Stimulated activated CD4-positive, alpha-beta T cell treated with anti-CD3 and anti-CD28 coated beads, TNF-alpha, amount 100 ng/mL, for 24 hours (primary cell): Measurements from ENCODE around the gene MEF2D.

ENCODE experiments used
- DNase-seq, 3 experiments: peaks; one replicate each; pipeline ENCODE4 v3.0.0-alpha.2; 2020; ENCODE audit warnings: low read depth in 3 of 3

Gene MEF2D

DNA sequence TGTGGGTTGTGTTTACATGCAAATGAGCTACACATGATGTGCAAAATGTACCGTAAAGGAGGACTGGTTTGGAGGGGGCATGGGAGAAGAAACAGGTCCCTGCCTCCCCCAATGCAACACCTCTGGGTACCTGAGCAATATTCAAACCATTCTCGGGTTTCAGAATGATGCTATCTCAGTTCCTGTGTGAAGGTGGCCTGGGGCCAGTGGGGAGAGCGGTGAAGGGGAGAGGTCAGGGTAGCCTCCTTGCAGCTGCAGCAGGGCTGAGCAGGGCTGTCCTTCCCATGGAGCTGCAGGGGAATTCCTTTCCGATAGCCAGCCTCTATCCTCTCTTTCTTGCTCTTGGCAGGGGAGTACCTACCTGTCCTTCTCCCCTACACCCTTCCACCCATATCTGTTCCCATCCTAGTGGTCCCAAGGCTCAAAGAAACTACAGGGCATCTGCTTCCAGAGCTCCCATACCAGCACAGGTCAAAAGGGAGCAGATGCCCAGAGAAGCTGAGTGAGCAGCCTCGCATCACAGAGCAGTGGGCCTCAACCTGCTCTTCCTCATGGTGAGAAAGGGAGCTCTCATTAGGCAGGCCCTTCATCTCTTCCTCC is 11.9 kb downstream of the MEF2D start:
- DNase-seq: peak in 1 of 3 experiments; percentile 39

DNA sequence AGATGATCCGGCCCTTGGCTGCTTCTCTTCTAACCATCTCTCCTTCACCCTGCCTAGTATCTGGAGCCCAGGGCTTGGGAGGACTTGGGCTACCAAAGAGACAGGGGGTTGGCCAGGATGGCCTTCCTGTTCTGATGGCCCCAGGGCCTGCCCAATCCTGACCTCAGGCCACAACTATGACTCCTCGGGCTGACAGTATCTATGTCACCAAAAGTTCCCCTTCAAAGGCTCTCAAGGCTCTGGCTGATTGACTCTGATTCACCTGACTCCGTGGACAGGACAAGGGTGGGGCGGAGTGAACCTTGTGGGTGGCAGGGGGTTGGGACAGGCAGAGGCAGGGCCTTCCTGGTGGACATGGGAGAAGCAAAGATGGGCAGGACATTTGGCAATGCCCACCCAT is 12.7 kb downstream of the MEF2D start:
- no peak for DNase-seq

DNA sequence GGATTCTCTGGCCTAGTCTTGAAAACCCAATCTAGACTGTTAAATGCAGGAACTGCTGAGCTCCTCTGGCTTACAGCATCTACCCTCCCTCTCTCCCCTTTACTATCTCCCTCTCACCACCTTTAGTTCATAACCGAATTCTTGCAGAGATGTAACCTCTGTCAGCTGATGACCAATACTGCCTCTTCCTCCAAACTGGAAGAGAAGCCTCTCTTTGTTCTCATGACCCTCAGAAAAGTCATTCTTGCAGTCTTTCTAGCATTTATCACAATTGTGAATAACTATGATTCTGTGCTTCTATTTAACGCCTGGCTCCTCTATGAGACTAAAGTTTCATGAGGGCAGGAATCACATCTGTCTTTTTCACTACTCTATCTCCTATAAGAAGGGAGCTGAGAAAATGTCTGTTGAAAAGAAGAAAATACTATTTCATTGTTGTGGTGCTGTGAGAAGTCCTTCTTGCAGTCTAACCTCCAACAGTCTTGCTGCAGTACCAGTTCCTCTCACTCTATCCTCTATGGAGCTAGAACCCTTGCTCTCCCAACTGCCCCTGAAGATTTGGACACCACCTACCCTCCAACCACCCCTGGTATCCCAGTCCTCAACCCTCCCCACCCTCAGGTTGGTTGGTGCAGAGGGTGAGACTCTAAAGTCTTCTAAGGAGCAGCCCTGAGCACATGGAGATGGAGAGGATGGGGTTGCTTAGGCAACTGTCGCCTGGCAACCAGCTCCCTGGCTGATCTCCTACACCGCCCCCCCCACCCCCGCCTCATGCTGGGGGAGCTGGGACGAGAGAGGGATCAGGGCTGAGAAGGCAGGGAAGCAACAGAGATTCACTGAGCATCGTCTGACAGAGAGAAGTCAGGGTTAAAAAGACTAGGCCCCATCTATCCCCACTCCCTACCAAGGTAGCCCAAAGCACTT is 13.9 kb downstream of the MEF2D start:
- no peak for DNase-seq

DNA sequence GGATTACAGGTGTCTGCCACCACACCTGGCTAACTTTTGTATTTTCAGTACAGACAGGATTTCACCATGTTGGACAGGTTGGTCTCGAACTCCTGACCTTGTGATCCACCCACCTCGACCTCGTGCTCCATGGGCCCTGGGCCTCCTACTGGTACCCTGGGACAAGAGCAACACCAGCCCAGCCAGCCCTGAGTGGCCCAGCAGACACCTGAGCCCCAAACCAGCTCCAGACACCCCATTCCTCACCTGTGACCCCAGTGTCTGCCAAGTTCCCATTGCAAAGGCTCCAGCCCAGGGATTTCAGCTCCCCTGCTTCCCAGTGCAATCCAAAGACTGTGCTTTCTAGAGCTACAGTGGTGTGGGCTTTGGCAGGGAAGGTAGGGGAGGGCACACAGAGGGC is 14.6 kb downstream of the MEF2D start:
- no peak for DNase-seq

DNA sequence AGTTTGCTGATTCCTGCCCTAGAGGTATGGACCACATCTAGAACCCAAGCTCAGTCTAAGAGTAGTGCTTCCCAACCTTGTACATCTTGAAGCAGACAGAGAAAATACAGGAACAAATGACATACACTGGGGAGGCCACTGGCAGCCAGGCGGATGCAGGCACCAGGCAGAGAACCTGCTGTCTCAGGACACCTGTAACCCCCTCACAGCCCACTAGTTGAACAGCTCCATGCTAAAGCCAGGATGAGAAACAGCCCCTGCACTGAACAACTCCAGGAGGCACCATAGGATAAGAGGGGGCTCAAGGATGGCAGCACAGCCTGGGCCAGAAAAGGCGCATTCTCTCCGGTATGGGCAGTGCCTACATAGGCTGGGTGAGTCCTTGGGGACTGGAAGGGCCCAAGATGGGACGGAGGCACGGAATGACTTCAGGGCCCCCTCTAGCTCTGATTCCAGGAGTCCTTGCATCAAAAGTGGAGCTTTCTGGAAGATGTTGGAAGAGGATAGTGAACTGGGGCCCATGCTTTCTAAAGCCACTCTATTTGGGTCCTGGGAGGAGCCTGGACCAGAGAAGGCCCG is 16.0 kb downstream of the MEF2D start:
- DNase-seq: no peak

DNA sequence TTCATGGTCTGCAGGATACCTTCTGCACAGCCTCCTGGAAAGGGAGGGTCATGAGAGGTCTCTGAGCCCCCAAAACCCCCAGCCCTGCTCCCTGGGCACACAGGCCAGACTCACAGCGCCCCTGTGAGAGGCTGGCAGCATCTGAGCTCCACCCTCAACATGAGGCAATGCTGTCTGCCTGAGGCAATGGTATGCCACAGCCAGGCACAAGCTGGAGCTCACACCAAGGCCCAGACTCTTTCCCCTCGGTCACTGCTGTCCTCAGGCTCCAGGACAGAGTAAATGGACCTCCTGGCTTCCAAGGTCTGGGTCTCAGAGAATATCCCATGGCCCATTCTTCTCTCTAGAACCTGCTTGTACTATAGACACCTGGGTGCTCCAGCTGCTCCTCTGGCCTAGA is 17.2 kb downstream of the MEF2D start:
- DNase-seq: no peak

DNA sequence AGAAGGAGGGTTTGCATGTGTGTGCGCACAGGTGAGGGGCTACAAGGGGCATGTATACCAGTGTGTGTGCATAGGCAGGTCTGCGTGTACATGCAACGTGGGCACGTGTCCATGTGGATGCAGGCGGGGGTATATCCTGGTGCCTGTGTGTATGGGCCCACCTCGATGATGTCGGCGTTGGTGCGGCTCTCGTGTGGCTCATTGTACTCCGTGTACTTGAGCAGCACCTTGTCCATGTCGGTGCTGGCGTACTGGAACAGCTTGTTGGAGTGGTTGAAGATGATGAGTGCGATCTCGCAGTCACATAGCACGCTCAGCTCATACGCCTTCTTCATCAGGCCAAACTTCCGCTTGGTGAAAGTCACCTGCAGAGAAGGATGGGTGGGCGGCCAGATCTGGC is 18.3 kb downstream of the MEF2D start:
- DNase-seq: no peak

DNA sequence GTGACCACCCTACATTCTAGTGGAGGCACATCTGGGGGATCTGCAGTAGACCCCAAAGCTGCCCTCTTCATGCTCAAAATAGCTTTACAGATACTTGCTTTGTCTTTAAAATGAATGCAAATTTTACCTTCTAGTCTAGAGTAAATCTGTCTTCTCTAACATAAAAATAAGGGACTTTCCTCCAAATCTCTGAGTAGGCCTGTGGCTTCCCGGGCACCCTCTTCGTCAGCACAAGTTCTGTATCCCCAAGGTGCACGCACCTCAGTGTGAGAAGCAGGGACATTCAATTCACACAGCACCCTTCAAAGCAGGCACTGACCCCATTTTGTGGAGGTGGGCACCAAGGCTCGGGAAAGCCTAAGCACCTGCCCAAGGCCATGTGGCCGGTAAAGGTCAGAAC is 19.0 kb downstream of the MEF2D start:
- DNase-seq: no peak

DNA sequence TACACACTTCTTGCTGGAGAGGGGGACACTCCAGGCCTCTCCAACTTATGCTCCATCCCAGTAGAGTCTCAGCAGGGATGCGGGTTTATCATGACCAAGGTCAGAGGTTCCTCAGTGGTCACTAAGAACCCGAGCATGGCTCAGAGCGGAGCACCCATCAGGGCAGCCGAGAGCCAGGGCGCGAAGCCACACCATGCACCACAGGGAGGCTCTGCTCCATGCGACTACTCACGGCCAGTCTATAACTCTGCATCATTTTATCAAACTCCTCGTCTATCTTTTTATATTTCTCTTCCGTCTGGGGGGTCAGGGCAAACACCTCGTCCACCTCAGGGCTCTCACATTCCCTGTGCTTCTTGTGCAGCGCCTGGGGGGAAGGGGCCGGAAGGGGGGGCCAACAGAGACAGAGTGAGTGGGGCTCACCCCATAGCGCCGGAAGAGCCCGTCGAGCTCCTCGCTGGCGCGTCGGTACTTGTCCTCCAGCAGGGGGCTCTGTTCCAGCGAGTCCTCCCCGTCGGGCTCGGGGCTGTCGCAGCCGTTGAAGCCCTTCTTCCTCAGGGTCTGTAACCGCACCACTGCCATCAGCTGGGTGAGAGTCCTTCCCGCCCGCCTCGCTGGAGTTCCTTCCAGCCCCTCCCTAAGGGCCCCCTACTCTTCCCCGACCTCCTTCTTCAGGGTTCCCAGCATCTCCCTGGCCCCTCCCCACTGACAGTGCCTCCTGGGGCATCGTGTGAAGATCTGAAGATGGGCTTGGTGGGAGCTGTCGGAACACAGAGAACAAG is 20.0 kb downstream of the MEF2D start:
- peak in 2 of 3 experiments; percentile 67 to 72 for DNase-seq

DNA sequence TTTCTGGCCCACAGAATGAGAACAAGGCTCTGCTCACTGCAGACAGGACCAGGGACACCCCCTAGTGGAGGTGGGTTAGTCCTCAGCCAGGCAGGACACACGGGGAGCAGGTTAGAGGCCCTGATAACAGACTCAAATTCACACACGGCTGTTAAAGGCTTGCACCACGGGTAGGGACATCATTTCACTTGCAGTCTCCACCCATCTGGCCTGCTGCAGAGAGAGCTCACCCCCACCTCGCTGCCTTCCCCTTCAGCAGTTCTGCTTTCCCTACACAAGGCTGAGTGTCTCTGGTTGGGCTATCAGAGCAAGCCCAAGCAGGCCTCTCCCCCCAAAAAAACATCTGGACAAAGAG is 20.6 kb downstream of the MEF2D start:
- no peak for DNase-seq

DNA sequence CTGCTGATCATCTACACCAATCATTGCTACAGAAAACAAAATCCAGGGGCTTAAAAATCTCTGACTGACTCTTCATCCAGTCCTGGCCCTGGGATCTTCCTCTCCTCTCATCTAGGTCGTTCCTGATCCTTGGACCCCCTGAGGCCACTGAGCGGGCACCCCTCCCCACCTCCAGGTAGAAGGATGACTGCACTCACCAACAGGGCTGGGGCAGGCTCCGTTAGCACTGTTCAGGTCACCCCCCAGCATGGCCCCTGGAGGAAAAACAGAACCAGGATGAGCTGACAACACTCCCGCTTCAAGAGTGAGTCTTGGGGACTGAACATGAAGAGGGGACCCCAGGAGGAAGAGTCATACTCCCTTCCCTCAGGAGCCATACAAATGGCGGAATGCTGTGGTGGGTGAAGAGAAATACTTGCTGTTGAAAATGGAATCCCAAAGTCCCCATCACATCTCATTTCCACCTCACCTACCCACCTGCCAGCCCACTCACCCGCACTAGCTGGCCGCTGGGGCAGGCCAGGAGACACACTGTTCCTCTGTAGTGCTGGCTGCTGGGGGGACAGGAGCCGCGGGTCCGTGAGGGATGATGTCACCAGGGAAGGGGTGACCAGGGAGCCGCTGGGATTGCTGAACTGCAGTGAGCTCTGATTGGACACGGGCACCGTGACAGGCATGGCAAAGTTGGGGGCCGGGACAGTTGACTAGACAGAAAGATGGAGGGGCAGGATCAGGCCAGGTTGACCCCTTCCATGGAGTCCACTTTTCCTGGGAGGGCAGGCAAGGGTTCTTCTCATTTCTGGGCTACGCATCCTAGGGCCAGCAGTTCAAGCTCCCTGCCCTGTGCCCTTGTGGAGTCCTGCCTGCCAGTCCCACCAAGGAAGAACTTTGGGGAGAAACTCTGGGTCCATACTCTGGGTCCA is 21.2 kb downstream of the MEF2D start:
- DNase-seq: no peak

DNA sequence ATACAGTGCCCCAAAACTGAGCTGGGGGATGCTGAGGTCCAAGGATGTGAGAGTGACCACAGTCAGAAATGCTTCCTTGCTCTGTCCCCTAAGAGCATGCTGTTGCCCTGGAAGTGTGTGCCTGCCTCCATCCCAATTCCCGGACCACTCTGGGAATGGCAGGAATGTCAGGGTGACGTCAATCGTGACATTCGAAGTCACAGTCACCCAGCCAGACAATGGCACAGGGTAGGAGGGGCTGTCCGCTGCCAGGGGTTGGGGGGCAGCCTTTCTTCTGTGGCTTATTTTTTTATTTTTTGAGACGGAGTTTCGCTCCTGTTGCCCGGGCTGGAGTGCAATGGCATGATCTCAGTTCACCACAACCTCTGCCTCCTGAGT is 22.3 kb downstream of the MEF2D start:
- no peak for DNase-seq

DNA sequence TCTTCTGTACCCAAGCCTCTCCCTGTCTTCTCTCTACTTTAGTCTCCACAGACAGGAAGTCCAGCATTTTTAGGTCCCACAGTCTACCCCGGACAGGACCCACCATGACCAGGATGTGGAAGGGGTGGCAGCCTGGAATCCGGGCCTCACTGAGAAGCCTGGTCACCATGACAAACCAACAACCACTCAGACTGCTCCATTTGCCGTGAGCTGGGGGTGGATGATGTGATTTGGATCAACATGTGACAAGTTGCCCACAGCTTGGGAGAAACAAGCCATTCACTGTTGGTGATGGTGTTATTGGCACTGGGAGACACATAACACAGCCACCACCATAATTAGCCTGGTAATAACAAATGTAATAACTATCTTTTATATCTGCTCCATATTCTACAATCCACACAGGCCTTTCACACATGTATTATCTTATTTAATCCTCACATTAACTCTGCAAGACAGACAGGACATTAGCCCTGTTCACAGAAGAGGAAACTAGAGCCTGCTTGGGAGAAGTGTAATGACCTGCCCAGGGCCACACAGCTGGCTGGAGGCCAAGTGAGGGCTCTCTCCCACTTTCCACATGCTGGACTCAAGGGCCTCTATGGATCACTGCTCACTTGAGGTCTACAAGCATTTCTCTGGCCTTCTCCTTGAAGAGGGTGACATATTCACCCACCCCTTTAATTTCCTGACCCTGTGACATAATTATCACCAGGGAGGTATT is 22.9 kb downstream of the MEF2D start:
- no peak for DNase-seq

DNA sequence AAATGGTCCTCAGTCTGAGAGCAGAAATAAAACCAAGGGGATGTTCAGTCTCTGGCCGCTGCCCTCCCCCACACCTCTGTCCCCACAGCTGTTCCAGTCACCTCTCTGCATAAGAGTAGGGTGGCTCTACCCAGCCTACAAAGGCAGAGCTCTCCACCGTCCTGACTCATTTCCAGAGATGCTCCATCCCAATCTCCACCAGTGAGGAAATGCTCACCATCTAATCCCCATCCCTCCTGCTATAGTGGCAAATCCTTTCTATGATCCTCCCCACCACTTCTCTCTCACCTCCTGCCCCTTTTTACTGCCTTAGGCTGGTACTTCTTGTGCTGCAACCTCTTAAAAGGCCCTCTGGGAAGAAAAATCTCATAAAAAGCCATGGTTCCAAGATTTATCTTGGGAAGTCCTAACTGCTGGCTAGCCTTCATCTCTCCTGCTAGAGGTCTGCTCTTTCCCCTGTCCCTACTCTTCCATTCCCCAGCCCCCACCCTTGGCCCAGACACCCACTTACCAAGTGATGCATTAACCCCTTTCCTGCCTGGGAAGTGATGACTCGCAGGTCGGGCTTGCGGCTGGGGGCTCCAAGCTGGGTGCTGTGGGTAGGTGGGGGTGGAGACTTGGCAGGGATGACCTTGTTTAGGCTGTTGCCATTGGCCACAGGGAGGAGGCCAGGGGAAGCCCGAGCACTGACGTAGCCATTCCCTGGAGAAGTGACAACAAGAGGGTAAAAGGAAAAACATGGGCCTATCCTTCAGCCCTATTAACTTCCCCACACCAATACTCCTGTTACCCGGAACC is 23.9 kb downstream of the MEF2D start:
- peak in 1 of 3 experiments; percentile 49 for DNase-seq

DNA sequence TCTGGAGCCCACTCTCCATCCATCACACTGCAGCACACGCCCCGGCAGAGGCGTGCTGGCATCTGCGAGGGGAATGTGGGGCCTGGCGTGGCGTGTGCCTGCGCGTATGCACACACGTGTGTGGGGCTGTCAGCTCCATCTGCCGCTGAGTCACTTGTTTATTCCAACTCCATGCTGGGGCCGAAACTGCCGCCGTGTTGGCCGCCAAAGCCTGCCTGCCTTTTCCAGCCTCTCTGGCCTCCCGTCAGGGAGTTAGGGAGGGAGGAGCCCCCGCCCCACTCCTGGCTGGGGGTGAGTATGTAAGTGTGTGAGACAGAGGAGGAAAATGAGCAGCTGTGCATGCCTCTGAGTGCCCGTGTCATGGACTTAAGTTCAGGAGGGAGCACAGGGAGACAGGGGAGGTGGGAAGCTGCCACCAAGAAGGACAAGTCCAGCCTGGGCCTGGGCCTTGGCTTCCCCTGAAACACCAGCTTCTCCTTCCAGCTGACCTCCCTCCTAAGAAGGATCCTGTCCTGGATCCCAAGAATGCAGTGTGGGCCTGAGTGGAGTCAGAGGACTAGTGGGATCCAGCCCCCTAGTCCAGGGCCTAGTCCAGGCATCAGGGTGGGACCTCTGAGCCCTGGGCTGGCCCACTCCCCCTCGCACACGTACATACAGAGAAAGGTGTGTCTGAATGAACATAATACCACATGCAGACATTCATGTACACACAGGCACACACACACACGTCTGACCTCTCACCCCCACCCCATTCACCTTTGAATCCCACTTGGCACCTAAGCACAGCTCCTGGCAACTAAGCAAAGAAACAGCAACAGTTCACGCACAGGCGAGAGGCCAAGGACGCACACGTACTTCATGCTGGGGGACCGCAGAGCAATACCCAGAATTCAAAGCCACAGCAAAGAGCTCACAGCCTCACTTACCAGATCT is 24.7 kb downstream of the MEF2D start:
- no peak for DNase-seq

DNA sequence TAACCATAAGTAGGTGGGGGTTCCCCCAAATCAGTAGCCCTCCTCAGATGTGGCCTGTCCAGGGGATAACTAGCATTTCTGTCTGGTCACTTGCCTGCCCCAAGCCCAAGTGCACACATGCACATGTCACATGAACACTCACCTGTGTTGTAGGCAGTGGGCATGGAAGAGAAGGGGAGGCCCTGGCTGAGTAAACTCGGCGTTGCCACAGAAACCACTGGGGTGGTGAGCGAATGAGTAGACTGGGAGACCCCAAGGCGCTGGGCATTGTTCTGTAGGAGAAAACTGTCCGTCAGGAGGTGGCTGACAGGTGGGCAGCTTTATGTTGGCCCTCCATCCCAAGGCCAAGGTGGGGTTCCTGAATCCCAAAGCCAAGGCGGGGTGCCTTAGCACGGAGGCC is 25.6 kb downstream of the MEF2D start:
- DNase-seq: no peak

DNA sequence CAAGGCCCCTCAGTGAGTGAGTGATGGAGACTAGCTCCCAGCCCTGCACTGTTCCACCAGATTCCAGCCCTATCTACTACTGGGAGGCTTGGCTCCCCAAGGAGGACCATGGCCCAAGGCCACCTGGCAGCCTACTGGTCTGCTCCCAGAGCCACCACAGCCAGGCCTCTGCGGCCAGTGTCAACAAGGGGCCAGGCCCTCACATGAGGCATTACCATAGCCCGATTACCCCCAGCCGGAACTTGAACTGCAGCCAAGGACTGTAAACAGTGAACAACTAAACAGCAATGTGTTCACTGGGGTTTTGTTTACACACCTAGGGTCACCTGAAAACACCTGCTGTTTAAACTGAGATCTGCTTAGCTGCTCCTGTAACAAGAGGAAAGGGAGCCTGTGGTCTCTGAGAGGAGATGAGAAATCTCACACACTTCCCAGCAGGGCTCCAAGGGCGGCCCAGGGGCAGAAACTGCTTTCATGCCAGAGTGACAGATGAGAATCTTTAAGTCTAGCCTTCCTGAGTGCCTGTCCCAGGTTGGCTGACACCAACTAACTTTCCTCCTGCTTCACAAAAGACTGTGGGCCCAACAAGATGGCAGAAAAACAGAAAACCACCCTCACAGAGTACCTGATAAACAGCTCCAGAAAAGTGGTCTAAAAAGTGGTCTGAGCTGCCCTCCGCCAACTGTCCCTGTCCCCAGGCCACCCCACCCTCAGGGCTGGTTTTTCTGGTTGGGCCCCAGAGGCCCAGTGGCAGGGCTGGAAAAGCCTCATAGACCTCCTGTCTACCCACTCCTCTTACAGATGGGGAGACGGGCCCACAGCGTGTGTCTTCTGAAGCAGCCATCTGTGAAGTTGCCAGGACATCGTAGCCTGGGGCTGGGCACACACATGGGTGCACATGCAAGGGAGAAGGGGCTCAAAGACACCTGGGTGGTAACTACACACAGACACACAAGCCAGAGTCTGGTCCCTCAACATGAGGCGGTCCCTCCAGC is 28.8 kb downstream of the MEF2D start:
- DNase-seq: no peak
